ENCODE measurements around the gene TMEM178A.

DNA sequence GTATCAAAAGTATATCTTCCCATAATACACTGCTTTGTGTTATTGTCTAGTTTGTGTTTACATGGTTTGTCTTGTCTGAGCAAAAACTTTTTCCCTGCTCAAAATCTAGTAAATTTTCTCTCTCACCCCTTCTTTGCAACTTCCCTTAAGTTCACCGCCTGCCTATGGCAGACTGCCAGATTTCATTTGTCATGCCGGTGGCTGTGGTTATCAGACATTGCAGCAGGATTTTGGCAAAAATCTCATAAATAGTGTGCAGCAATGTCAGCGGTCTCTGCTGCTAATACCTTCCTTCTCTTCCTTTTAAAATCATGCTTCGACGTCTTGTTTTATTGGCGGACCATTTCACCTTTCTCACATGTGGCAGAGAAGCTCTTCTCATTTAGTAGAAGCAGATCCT is 45.6 kb upstream of the TMEM178A start:
- TF ChIP-seq, protein P1, sequence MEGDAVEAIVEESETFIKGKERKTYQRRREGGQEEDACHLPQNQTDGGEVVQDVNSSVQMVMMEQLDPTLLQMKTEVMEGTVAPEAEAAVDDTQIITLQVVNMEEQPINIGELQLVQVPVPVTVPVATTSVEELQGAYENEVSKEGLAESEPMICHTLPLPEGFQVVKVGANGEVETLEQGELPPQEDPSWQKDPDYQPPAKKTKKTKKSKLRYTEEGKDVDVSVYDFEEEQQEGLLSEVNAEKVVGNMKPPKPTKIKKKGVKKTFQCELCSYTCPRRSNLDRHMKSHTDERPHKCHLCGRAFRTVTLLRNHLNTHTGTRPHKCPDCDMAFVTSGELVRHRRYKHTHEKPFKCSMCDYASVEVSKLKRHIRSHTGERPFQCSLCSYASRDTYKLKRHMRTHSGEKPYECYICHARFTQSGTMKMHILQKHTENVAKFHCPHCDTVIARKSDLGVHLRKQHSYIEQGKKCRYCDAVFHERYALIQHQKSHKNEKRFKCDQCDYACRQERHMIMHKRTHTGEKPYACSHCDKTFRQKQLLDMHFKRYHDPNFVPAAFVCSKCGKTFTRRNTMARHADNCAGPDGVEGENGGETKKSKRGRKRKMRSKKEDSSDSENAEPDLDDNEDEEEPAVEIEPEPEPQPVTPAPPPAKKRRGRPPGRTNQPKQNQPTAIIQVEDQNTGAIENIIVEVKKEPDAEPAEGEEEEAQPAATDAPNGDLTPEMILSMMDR (IDR thresholded peaks at IDR 0.05; ENCODE audit: poor library complexity, severe bottlenecking): no peak
- no peak for TF ChIP-seq EZH2 (IDR thresholded peaks at IDR 0.05; ENCODE audit: borderline replicate concordance, insufficient read depth, low read length, poor library complexity, severe bottlenecking)
